Skeletal muscle tissue (tissue), 4 donors: ENCODE measurements around the gene MALSU1. TPM values are rescaled to one million over a fixed set of nuclear protein-coding genes. Genes with fewer than 3 reads are reported as not detected.

Source experiments
- H3K27ac ChIP-seq: one replicate; pipeline ENCODE4 v1.7.0; 2013; ENCODE audit warnings: mild to moderate bottlenecking, low read depth, low read length, inconsistent platforms
- H3K27me3 ChIP-seq, 3 donors: one replicate each; pipeline ENCODE4 v1.7.0; 2013; ENCODE audit warnings: low read length in 3 of 3; ENCODE audit not compliant: control insufficient read depth in 3 of 3, insufficient read depth in 3 of 3
- H3K36me3 ChIP-seq, 3 donors: one replicate each; pipeline ENCODE4 v1.7.0; 2013; ENCODE audit warnings: low read length in 3 of 3; ENCODE audit not compliant: control insufficient read depth in 3 of 3, insufficient read depth in 3 of 3
- H3K4me1 ChIP-seq, 3 donors: one replicate each; pipeline ENCODE4 v1.7.0; 2013; ENCODE audit warnings: low read length in 3 of 3, mild to moderate bottlenecking in 3 of 3; ENCODE audit not compliant: control insufficient read depth in 3 of 3, insufficient read depth in 3 of 3
- H3K4me3 ChIP-seq, 3 donors: one replicate each; pipeline ENCODE4 v1.7.0; 2013; ENCODE audit warnings: low read length in 3 of 3
- H3K9ac ChIP-seq, 3 donors: one replicate each; pipeline ENCODE4 v1.7.0; 2013; ENCODE audit warnings: low read length in 3 of 3, mild to moderate bottlenecking in 3 of 3, moderate library complexity in 2 of 3, low read depth in 1 of 3
- H3K9me3 ChIP-seq, 3 donors: one replicate each; pipeline ENCODE4 v1.7.0; 2013; ENCODE audit warnings: low read length in 3 of 3; ENCODE audit not compliant: control insufficient read depth in 3 of 3
- total RNA-seq: library from RNA; depleted of rRNA; stranded (reverse); fragments of >200 nt; gene quantifications from one replicate; pipeline ENCODE4 v1.2.3, GENCODE V29; 2014
- donor health status: Osteomylitis.

The MALSU1 gene
- total RNA-seq, 1 donor from 2014 or later = 95.5 TPM

GRCh38 chr7:23356726-23357125 is 57.6 kb downstream of the MALSU1 start:
- Histone ChIP-seq H3K4me1 (no peaks in the 10 kb centered on the region), H3K27ac (no peak overlapping the region), H3K9ac (no peak overlapping the region), H3K27me3 (no peaks in the 10 kb centered on the region), H3K9me3 (no peaks in the 10 kb centered on the region), H3K36me3 (no peaks in the 10 kb centered on the region), H3K4me3 (no peak overlapping the region)

- Histone ChIP-seq H3K4me3 (no peak overlapping the region), H3K4me1 (no peaks in the 10 kb centered on the region), H3K9ac (no peak overlapping the region), H3K27me3 (no peaks in the 10 kb centered on the region), H3K36me3 (no peaks in the 10 kb centered on the region), H3K27ac (no peak overlapping the region), H3K9me3 (no peaks in the 10 kb centered on the region)
These were observed 58.3 kb downstream of the MALSU1 start for GRCh38 chr7:23357190-23358093.

GRCh38 chr7:23358152-23358674 is 59.1 kb downstream of the MALSU1 start:
- Histone ChIP-seq H3K4me1 (no peaks in the 10 kb centered on the region), H3K36me3 (no peaks in the 10 kb centered on the region), H3K27me3 (no peaks in the 10 kb centered on the region), H3K9me3 (no peaks in the 10 kb centered on the region), H3K4me3 (no peak overlapping the region), H3K9ac (no peak overlapping the region), H3K27ac (no peak overlapping the region)

Other genes starting within 250 kb of the MALSU1 start
- 17.7 TPM for gene KLHL7, start 193.6 kb upstream of the MALSU1 start, total RNA-seq
- 32.4 TPM for gene NUP42, start 117.3 kb upstream of the MALSU1 start, total RNA-seq
- 49.6 TPM for gene GPNMB, start 52.6 kb upstream of the MALSU1 start, total RNA-seq
- gene IGF2BP3, start 171.2 kb downstream of the MALSU1 start, total RNA-seq = 59.0 TPM
- gene TRA2A, start 232.6 kb downstream of the MALSU1 start, total RNA-seq = 33.9 TPM